ENCODE results near the gene ZNF417. TPM values are rescaled to one million over a fixed set of nuclear protein-coding genes. Genes with fewer than 3 reads are reported as not detected.

ZNF417 gene
- total RNA-seq, 1 experiment from 2014 or later = 22.2 TPM

- Histone ChIP-seq H3K79me2 (ENCODE audit: insufficient read depth, low read length) (no peaks in the 10 kb centered on the region), H3K9me3 (ENCODE audit: control insufficient read depth, low read depth, low read length) (peaks cover 44% of the 10 kb centered on the region), H3K27ac (ENCODE audit: insufficient read length, low read depth, low read length) (no peak overlapping the region), H3K27me3 (ENCODE audit: insufficient read depth, low read length) (no peaks in the 10 kb centered on the region), H3K79me1 (ENCODE audit: insufficient read depth, low read depth, low read length, poor library complexity, severe bottlenecking) (no peaks in the 10 kb centered on the region), H3K23ac (ENCODE audit: insufficient read length, low read depth, low read length) (no peak overlapping the region), H3K4me2 (ENCODE audit: insufficient read depth, insufficient read length, low read length) (no peak overlapping the region), H3K23me2 (ENCODE audit: insufficient read length, low read depth, low read length, poor library complexity, severe bottlenecking) (no peaks in the 10 kb centered on the region), H4K8ac (replicated peaks; ENCODE audit: insufficient read length, low read depth, low read length) (no peak overlapping the region), H3K9ac (ENCODE audit: extremely low read depth, insufficient read length, low read length) (no peak overlapping the region), H2AK5ac (ENCODE audit: insufficient read length, low read length) (no peak overlapping the region), H4K20me1 (ENCODE audit: control insufficient read depth, insufficient read depth, insufficient read length) (no peaks in the 10 kb centered on the region), H2AFZ (ENCODE audit: low read length) (no peak overlapping the region), H4K5ac (ENCODE audit: insufficient read length, low read depth, low read length) (no peak overlapping the region), H2BK120ac (ENCODE audit: low read depth, low read length, poor library complexity, severe bottlenecking) (no peak overlapping the region), H2BK12ac (ENCODE audit: insufficient read length, low read depth, low read length) (no peak overlapping the region), H2BK5ac (ENCODE audit: insufficient read length, low read length) (no peak overlapping the region), H3K4ac (ENCODE audit: low read depth, low read length) (no peak overlapping the region), H3K4me1 (ENCODE audit: insufficient read depth, low read length) (no peaks in the 10 kb centered on the region), H2BK20ac (ENCODE audit: low read depth, low read length, poor library complexity, severe bottlenecking) (no peak overlapping the region), H2BK15ac (ENCODE audit: low read depth, low read length) (no peak overlapping the region), H3K56ac (ENCODE audit: insufficient read length, low read depth, low read length) (no peak overlapping the region), H4K91ac (ENCODE audit: insufficient read length, low read depth, low read length) (no peak overlapping the region), H3T11ph (ENCODE audit: low read length) (no peak overlapping the region), H3K18ac (ENCODE audit: insufficient read length, low read depth, low read length) (no peak overlapping the region), H3K14ac (ENCODE audit: insufficient read depth, low read length) (no peak overlapping the region)
- TF ChIP-seq CTCF (conservative IDR thresholded peaks at IDR 0.05) = no peak
- no peak overlapping the region for H3K4me3 Mint-ChIP-seq
- DNase-seq = no peak
- peaks cover 65 to 75% of the 10 kb centered on the region in 2 experiments for H3K9me3 Mint-ChIP-seq
- H3K27ac Mint-ChIP-seq = no peak overlapping the region
- H3K36me3 Mint-ChIP-seq (ENCODE audit: insufficient read depth in 1 of 3, low read depth in 3 of 3) = peaks cover 5 to 24% (median 10%) of the 10 kb centered on the region in 3 experiments; a peak in 6 of 7 replicates
- no peaks in the 10 kb centered on the region for H3K4me1 Mint-ChIP-seq
- peaks cover 8% of the 10 kb centered on the region for H3K27me3 Mint-ChIP-seq (ENCODE audit: low read depth)
- WGBS (ENCODE audit: extremely low coverage, insufficient read length, low lambda C conversion rate) = no CpG with 5 or more reads among the region's 8 CpGs
Observed at GRCh38 chr19:57964761-57965160, 48.4 kb upstream of the ZNF417 start.

All from H9 (cell line).